Measurements from ENCODE around the gene MICOS13. TPM values are rescaled to one million over a fixed set of nuclear protein-coding genes. Genes with fewer than 3 reads are reported as not detected.
"Not testable (repeated sequence)": the region's sequence is repeated elsewhere in the genome, so short reads cannot be mapped to it uniquely, and the experiment has no call there.

Gene MICOS13
- total RNA-seq, 1 experiment from 2014 or later = 32.5 TPM

DNA sequence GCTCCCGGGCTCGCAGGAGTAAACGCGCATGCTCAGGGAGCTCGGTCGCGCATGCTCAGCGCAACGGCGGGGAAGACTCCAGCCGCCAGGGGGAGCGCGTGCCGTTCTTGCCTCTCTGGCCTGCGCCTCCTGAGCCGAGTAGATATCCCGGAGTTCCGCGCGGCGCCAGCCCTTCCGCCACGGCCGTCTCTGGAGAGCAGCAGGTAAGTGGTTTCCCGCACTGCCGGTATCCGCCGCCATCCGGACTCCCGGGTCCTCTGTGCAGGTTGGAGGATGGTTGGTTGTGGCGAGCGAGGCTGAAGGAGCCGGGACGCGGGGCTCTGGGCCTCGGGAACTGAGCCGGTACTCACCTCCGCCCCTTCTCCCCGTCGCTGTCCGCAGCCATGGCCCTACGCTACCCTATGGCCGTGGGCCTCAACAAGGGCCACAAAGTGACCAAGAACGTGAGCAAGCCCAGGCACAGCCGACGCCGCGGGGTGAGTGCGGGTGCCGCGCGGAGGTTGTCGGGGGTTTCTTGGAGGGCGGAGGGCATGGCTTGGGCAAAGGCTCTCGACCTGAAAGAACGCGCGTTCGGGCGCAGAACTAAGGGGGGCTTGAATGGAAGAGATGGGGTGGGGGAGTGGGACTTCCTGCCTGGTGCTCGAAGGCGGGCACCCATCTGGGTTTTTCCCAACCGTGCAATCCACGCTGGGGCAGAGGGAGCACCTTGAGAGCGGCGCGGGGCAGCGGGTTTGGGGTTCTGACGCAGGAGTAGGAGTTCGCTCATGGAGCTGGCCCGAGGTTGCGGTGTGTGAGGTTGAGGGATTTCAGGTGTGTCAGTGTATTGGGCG is 10.0 kb upstream of the MICOS13 start, which contains the start of gene RPL36 (continued):
- TF ChIP-seq, protein P1, sequence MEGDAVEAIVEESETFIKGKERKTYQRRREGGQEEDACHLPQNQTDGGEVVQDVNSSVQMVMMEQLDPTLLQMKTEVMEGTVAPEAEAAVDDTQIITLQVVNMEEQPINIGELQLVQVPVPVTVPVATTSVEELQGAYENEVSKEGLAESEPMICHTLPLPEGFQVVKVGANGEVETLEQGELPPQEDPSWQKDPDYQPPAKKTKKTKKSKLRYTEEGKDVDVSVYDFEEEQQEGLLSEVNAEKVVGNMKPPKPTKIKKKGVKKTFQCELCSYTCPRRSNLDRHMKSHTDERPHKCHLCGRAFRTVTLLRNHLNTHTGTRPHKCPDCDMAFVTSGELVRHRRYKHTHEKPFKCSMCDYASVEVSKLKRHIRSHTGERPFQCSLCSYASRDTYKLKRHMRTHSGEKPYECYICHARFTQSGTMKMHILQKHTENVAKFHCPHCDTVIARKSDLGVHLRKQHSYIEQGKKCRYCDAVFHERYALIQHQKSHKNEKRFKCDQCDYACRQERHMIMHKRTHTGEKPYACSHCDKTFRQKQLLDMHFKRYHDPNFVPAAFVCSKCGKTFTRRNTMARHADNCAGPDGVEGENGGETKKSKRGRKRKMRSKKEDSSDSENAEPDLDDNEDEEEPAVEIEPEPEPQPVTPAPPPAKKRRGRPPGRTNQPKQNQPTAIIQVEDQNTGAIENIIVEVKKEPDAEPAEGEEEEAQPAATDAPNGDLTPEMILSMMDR (IDR thresholded peaks at IDR 0.05) = peak; percentile 84
- TF ChIP-seq KAT7 (CRISPR knock-in tag; IDR thresholded peaks at IDR 0.05; ENCODE audit: borderline replicate concordance) = no peak
- 0 out of 2 replicates have a peak, but pooled peaks have one; percentile 58 for TF ChIP-seq SMAD4 (CRISPR knock-in tag; IDR thresholded peaks at IDR 0.05)
- TF ChIP-seq NFE2L1 (CRISPR knock-in tag; IDR thresholded peaks at IDR 0.05) = peak; percentile 61; the same call in 1 of the 2 replicates
- peak; percentile 76; the same call in 1 of the 2 replicates for TF ChIP-seq MYBL2 (CRISPR knock-in tag; IDR thresholded peaks at IDR 0.05)
- TF ChIP-seq, protein P2, sequence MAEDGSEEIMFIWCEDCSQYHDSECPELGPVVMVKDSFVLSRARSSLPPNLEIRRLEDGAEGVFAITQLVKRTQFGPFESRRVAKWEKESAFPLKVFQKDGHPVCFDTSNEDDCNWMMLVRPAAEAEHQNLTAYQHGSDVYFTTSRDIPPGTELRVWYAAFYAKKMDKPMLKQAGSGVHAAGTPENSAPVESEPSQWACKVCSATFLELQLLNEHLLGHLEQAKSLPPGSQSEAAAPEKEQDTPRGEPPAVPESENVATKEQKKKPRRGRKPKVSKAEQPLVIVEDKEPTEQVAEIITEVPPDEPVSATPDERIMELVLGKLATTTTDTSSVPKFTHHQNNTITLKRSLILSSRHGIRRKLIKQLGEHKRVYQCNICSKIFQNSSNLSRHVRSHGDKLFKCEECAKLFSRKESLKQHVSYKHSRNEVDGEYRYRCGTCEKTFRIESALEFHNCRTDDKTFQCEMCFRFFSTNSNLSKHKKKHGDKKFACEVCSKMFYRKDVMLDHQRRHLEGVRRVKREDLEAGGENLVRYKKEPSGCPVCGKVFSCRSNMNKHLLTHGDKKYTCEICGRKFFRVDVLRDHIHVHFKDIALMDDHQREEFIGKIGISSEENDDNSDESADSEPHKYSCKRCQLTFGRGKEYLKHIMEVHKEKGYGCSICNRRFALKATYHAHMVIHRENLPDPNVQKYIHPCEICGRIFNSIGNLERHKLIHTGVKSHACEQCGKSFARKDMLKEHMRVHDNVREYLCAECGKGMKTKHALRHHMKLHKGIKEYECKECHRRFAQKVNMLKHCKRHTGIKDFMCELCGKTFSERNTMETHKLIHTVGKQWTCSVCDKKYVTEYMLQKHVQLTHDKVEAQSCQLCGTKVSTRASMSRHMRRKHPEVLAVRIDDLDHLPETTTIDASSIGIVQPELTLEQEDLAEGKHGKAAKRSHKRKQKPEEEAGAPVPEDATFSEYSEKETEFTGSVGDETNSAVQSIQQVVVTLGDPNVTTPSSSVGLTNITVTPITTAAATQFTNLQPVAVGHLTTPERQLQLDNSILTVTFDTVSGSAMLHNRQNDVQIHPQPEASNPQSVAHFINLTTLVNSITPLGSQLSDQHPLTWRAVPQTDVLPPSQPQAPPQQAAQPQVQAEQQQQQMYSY (CRISPR knock-in tag; IDR thresholded peaks at IDR 0.05) = 0 out of 2 replicates have a peak, but pooled peaks have one; percentile 24
- peak; percentile 82; the same call in 1 of the 2 replicates for TF ChIP-seq TEAD1 (CRISPR knock-in tag; IDR thresholded peaks at IDR 0.05)
- TF ChIP-seq, protein P3, sequence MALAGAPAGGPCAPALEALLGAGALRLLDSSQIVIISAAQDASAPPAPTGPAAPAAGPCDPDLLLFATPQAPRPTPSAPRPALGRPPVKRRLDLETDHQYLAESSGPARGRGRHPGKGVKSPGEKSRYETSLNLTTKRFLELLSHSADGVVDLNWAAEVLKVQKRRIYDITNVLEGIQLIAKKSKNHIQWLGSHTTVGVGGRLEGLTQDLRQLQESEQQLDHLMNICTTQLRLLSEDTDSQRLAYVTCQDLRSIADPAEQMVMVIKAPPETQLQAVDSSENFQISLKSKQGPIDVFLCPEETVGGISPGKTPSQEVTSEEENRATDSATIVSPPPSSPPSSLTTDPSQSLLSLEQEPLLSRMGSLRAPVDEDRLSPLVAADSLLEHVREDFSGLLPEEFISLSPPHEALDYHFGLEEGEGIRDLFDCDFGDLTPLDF (CRISPR knock-in tag; IDR thresholded peaks at IDR 0.05) = peak; percentile 64; the same call in 1 of the 2 replicates
- TF ChIP-seq ATF1 (CRISPR knock-in tag; IDR thresholded peaks at IDR 0.05) = peak; percentile 66; the same call in 1 of the 2 replicates
- 0 out of 2 replicates have a peak, but pooled peaks have one; percentile 9 for TF ChIP-seq TP53 (CRISPR knock-in tag; IDR thresholded peaks at IDR 0.05)
- TF ChIP-seq, protein P4, sequence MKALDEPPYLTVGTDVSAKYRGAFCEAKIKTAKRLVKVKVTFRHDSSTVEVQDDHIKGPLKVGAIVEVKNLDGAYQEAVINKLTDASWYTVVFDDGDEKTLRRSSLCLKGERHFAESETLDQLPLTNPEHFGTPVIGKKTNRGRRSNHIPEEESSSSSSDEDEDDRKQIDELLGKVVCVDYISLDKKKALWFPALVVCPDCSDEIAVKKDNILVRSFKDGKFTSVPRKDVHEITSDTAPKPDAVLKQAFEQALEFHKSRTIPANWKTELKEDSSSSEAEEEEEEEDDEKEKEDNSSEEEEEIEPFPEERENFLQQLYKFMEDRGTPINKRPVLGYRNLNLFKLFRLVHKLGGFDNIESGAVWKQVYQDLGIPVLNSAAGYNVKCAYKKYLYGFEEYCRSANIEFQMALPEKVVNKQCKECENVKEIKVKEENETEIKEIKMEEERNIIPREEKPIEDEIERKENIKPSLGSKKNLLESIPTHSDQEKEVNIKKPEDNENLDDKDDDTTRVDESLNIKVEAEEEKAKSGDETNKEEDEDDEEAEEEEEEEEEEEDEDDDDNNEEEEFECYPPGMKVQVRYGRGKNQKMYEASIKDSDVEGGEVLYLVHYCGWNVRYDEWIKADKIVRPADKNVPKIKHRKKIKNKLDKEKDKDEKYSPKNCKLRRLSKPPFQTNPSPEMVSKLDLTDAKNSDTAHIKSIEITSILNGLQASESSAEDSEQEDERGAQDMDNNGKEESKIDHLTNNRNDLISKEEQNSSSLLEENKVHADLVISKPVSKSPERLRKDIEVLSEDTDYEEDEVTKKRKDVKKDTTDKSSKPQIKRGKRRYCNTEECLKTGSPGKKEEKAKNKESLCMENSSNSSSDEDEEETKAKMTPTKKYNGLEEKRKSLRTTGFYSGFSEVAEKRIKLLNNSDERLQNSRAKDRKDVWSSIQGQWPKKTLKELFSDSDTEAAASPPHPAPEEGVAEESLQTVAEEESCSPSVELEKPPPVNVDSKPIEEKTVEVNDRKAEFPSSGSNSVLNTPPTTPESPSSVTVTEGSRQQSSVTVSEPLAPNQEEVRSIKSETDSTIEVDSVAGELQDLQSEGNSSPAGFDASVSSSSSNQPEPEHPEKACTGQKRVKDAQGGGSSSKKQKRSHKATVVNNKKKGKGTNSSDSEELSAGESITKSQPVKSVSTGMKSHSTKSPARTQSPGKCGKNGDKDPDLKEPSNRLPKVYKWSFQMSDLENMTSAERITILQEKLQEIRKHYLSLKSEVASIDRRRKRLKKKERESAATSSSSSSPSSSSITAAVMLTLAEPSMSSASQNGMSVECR (CRISPR knock-in tag; IDR thresholded peaks at IDR 0.05; ENCODE audit: borderline replicate concordance) = peak; percentile 82
- TF ChIP-seq TEAD4 (CRISPR knock-in tag; IDR thresholded peaks at IDR 0.05) = peak; percentile 61; the same call in 1 of the 2 replicates
- no peak; the same call in 1 of the 2 replicates for TF ChIP-seq NFYB (CRISPR knock-in tag; conservative IDR thresholded peaks at IDR 0.05; ENCODE audit: low read depth)

DNA sequence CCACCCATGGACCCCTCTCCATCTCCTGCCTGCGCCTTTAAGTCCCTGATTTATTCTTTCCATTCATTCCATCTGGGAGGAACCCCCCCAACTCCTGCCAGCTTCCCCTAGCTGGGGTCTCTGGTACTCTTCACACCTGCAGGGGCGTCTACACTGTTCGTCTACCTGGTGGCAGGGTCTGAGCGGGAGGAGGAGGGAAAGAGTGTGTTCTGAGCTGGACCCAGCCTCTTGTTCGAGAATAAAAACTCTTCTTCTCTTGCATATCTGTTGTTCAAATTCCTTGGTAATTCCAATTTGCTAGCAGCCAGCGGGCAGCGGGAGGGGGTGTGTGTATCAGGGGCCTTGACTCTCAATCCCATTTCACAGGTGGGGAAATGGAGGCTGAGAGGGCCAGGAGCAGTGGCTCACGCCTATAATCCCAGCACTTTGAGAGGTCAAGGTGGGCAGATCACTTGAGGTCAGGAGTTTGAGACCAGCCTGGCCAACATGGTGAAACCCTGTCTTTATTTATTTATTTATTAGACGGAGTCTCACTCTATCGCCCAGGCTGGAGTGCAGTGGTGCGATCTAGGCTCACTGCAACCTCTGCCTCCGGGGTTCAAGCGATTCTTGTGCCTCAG is 8.1 kb upstream of the MICOS13 start:
- H3K27me3 Mint-ChIP-seq (ENCODE audit: low read depth); H3K27ac Mint-ChIP-seq; DNase-seq (ENCODE audit: low spot score); ATAC-seq; POLR2A ChIA-PET; H3K9me3 Mint-ChIP-seq: not testable (repeated sequence)
- Mint-ChIP-seq H3K4me3 (peak overlapping the region; percentile 39), H3K36me3 (peaks cover 25% of the 10 kb centered on the region), H3K4me1 (peaks cover 15% of the 10 kb centered on the region)
- CTCF ChIA-PET = interaction anchor here (1.3 to 2.8 kb wide), 12 partner anchors 8 to 215 kb away, joined by 3 to 18 read pairs (median 8); partner anchors contain the start of genes DUS3L, NDUFA11, NRTN and SAFB
